HG02610 (cell line): ENCODE measurements around the gene WFDC11.
"Not testable (repeated sequence)": the region's sequence is repeated elsewhere in the genome, so short reads cannot be mapped to it uniquely, and the experiment has no call there.

Source experiments
- ATAC-seq: cut with Tn5 transposase; IDR thresholded peaks from one replicate; pipeline ENCODE4 v1.9.1; 2021; ENCODE audit warnings: mild to moderate bottlenecking, moderate library complexity; ENCODE audit not compliant: unreplicated experiment

WFDC11 gene

GRCh38 chr20:45670139-45670538 lies at the start of gene WFDC11:
WFDC11 (minus strand) TSS chr20:45670239; CDS start chr20:45650600, 19,639 bp downstream.
- no peak for ATAC-seq

- not testable (repeated sequence) for ATAC-seq
Measured at GRCh38 chr20:45716141-45716688, 46.2 kb upstream of the WFDC11 start.

- ATAC-seq = no peak
Measured at GRCh38 chr20:45704969-45705637, 35.1 kb upstream of the WFDC11 start, which contains the start of gene WFDC10B. WFDC10B (minus strand) TSS chr20:45705019; CDS start chr20:45685992, 19,027 bp downstream.

DNA sequence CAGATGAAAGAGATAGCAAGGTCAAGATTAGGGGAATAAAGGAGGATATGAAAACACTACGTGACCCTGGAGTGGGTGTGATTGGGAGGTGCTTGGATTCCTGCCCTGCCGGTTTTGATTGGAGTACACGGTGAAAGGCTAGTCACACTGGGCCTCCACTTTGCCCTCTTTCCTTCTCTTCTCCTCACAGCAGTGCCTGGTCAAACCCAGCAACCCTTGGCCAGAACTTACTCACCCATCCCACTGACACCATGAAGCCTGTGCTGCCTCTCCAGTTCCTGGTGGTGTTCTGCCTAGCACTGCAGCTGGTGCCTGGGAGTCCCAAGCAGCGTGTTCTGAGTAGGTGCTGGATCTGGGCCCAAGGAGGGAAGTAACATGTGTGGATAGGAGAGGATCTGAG lies 31.8 kb upstream of the WFDC11 start, which contains the start of gene WFDC13:
TSS of gene WFDC13 (plus strand) at position 166 of the 400 bp plus-strand sequence. CDS start at position 252, 86 bp downstream.
- ATAC-seq = no peak

- ATAC-seq = no peak
Measured at GRCh38 chr20:45701104-45701503, 31.1 kb upstream of the WFDC11 start.

DNA sequence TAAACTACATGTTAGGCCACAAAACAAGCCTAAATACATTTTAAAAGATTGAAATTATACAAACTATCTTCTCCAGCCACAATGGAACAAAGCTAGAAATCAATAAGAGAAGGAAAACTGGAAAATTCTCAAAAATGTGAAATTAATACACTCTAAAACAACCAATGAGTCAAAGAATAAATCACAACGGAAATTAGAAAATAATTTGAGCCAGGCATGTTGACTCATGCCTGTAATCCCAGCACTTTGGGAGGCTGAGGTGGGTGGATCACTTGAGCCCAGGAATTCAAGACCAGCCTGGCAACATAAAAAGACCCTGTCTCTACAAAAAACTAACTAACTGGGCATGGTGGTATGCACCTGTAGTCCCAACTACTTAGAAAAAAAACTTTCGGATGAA lies 25.5 kb upstream of the WFDC11 start:
- no peak for ATAC-seq

DNA sequence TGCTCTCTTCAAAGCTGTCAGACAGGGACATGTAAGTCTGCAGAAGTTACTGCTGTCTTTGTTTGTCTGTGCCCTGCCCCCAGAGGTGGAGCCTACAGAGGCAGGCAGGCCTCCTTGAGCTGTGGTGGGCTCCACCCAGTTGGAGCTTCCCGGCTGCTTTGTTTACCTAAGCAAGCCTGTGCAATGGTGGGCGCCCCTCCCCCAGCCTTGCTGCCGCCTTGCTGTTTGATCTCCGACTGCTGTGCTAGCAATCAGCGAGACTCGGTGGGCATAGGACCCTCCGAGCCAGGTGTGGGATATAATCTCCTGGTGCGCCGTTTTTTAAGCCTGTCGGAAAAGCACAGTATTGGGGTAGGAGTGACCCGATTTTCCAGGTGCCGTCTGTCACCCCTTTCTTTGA lies 23.3 kb upstream of the WFDC11 start:
- not testable (repeated sequence) for ATAC-seq

GRCh38 chr20:45685896-45686295 lies 15.9 kb upstream of the WFDC11 start:
- no peak for ATAC-seq

DNA sequence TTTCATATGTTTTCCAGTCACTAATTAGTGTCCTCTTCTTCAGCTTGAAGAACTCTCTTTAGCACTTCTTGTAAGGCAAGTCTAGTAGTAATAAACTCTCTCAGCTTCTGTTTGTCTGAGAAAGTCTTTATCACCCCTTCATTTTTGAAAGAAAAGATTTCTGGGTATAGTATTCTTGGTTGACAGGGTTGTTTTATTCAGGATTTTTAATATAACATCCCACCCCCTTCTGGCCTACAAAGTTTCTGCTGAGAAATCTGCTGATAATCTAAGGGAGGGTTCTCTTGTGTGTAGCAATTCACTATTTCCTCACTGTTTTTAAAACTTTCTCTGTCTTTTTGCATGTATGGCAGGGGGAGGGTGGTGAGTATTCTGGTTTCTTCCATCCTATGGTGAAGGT lies 9.6 kb upstream of the WFDC11 start:
- no peak for ATAC-seq

DNA sequence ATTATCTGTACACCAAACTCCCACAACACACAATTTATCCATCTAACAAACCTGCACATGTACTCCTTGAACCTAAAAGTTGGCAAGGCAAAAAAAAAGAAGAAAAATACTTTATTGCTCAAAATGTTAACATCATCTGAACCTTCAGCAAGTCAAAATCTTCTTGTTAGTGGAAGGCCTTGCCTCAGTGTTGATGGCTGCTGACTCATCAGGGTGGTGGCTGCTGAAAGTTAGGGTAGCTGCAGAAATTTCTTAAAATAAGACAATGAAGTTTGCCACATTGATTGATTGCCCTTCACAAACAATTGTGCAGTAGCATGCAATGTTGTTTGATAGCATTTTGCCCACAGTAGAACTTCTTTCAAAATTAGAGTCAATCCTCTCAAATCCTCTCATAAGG lies 2.7 kb upstream of the WFDC11 start:
- no peak for ATAC-seq

DNA sequence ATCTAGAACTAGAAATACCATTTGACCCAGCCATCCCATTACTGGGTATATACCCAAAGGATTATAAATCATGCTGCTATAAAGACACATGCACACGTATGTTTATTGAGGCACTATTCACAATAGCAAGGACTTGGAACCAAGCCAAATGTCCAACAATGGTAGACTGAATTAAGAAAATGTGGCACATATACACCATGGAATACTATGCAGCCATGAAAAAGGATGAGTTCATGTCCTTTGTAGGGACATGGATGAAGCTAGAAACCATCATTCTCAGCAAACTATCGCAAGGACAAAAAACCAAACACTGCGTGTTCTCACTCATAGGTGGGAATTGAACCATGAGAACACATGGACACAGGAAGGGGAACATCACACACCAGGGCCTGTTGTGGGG lies 13.0 kb downstream of the WFDC11 start:
- ATAC-seq = not testable (repeated sequence)

DNA sequence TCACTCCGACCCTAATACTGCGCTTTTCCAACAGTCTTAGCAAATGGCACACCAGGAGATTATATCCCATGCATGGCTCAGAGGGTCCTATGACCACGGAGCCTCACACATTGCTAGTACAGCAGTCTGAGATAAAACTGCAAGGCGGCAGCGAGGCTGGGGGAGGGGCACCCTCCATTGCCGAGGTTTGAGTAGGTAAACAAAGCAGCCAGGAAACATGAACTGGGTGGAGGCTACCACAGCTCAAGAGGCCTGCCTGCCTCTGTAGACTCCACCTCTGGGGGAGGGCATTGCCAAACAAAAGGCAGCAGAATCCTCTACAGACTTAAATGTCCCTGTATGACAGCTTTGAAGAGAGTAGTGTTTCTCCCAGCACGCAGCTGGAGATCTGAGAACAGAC lies 18.3 kb downstream of the WFDC11 start:
- not testable (repeated sequence) for ATAC-seq

DNA sequence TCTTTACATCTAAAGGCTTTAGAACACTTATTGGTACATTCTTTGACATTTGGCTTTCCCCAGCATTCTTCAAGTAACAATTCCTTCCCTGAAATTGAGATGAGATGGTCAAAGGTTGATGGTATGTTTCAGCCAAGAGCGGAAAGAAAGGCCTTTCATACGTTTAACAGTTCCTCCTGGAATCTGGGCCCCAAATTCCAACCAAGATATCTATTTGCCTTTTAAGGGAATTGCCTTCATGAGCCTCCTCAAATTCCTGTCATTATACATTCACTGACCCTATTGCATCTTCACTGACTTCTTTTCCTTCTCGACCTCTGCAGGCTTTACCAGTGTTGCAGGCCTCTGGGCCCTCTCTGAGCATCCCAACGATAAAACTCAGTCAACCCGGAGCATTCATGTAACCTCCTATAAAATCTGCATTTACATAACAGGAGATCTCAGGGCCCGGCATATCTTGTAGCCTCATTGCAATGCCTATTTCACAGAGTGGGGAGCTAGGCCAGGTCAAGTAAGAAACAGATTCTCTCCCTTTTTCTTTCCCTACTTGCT lies 20.7 kb downstream of the WFDC11 start:
- ATAC-seq = no peak

GRCh38 chr20:45647441-45648050 lies 22.5 kb downstream of the WFDC11 start:
- no peak for ATAC-seq

- no peak for ATAC-seq
Measured at GRCh38 chr20:45646875-45647274, 23.2 kb downstream of the WFDC11 start.

- not testable (repeated sequence) for ATAC-seq
Measured at GRCh38 chr20:45645869-45646268, 24.2 kb downstream of the WFDC11 start.

DNA sequence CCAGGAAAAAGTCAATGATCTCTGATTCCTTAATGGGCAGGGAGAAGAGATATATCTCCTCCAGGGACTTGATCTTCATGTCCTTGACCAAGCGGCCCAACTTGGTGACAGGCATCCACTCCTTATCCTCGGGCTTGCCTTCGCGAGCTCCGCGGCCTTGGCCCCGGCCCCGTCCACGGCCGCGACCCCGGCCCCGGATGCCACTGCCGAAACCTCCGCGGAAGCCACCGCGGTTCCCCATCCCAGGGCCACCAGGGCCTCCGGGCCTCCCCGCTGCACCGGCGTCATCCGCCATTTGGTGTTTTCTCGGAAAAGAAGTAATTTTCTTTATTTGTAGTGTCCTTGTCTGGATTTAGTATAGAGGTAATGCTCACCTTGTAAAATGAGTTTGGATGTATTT lies 29.0 kb downstream of the WFDC11 start:
- not testable (repeated sequence) for ATAC-seq

GRCh38 chr20:45639687-45640086 lies 30.4 kb downstream of the WFDC11 start:
- ATAC-seq = no peak

GRCh38 chr20:45636513-45636912 lies 33.5 kb downstream of the WFDC11 start:
- no peak for ATAC-seq

DNA sequence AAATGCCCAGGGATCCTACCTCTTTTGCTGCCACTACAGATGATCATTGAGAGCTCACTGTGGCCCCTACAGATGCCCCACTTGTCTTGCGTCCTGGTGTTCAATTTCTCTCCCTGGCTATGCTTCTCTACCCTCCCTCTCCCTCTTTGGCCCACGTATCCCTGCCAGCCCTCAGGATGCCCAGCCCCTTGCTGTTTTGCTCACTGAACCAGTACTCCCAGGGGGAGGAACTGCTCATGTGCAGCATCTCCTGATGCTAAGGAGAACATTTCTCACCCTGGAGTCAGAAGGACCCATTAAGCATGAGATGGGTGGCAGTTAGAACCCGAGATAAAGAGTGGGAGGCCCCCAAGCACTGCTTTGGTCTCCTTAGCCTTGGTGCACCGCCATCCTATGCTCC lies 38.9 kb downstream of the WFDC11 start, which contains the start of gene WFDC9:
TSS of gene WFDC9 (minus strand) at position 101 of the 400 bp plus-strand sequence. CDS start 21,103 bp downstream, outside the sequence.
- ATAC-seq = no peak

GRCh38 chr20:45630371-45630770 lies 39.7 kb downstream of the WFDC11 start:
- ATAC-seq = no peak
